ENCODE measurements around the gene SNTA1. TPM values are rescaled to one million over a fixed set of nuclear protein-coding genes. Genes with fewer than 3 reads are reported as not detected.
A peak's percentile ranks its signal among the peaks of the same experiment; 100 is the strongest.

Gene SNTA1
- total RNA-seq, 4 donors from 2014 or later, result 28.5 to 39.2 (median 37.0) TPM

DNA sequence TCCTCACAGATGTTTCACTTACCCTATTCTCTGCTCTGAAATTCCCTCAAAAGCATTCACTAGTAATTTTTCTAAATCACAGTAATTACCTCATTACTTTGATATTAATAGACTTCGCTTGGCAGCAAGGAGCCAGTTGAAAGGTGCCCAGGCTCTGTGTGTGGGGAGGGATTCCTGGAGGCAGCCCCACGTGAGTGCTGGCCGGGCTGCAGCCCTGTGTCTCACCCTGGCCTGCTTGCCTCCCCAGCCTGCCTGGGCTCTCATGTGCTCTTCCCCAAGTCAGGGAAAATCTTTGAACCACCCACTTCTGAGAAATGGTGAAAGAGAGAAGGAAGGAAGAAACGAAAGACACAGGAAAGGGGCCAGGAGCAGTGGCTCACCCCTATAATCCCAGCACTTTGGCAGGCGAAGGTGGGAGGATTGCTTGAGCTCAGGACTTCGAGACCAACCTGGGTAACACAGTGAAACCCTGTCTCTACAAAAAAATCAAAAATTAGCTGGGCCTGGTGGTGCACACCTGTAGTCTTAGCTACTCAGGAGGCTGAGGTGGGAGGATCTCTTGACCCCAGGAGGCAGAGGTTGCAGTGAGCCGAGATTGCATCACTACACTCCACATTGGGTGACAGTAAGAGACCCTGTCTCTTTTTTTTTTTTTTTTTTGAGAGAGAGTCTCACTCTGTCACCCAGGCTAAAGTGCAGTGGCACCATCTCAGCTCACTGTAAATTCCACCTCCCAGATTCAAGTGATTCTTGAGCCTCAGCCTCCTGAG, 20.0 kb upstream of the SNTA1 start:
- DNase-seq (ENCODE audit: low spot score) (no peak), ATAC-seq (ENCODE audit: low FRiP score) (no peak)
- TF ChIP-seq, protein P1, sequence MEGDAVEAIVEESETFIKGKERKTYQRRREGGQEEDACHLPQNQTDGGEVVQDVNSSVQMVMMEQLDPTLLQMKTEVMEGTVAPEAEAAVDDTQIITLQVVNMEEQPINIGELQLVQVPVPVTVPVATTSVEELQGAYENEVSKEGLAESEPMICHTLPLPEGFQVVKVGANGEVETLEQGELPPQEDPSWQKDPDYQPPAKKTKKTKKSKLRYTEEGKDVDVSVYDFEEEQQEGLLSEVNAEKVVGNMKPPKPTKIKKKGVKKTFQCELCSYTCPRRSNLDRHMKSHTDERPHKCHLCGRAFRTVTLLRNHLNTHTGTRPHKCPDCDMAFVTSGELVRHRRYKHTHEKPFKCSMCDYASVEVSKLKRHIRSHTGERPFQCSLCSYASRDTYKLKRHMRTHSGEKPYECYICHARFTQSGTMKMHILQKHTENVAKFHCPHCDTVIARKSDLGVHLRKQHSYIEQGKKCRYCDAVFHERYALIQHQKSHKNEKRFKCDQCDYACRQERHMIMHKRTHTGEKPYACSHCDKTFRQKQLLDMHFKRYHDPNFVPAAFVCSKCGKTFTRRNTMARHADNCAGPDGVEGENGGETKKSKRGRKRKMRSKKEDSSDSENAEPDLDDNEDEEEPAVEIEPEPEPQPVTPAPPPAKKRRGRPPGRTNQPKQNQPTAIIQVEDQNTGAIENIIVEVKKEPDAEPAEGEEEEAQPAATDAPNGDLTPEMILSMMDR (IDR thresholded peaks at IDR 0.05), result no peak

GRCh38 chr20:33460711-33461110, 17.1 kb upstream of the SNTA1 start:
- DNase-seq (ENCODE audit: low spot score), result no peak
- TF ChIP-seq, protein P1 (IDR thresholded peaks at IDR 0.05), result no peak
- ATAC-seq (ENCODE audit: low FRiP score), result no peak

DNA sequence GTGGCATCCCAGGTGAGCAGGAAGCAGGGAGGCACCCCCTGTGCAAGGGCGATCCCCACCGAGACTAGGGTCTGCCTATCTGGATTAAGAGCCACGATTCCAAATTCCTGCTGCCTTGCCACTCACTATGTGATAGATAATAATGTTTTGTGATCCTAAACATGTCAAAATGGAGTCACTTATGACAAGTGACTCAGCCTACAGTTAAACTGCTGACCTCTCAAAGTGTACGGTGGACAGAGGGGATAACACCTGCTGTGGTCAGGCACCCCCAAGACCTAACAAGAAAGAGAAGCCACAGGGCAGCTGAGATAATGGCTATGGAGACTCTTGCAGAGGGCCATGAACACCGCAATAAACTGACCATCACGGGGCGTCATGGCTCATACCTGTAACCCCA, 16.0 kb upstream of the SNTA1 start:
- ATAC-seq (ENCODE audit: low FRiP score), result no peak
- TF ChIP-seq, protein P1 (IDR thresholded peaks at IDR 0.05), result no peak
- DNase-seq (ENCODE audit: low spot score), result no peak

DNA sequence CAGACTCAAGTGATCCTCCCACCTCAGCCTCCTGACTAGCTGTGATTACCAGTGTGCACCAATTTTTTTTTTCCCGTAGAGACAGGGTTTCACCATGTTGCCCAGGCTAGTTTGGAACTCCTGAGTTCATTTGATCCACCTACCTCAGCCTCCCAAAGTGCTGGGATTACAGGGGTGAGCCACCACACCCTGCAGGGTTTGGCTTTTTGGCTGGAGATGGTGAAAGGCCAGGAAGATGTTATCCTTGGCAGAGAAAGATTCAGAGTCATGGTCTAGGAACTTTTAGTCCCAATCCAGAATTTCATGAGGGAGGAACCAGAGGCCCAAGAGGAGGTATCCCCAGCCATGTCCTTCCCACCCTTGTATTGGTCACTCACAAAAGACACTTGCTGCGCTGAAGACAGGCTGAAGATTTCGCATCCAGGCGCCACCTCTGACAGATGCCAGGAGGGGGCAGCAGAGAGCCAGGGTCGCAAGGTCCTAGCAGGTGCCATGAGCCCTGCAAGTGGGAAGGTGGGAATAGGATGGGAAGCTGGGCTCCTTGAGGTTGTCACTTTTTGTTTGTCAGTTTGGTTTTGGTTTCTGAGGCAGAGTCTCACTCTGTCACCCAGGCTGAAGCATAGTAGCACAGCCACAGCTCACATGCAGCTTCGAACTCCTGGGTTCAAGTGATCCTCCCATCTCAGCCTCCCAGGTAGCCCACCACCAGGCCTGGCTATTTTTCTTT, 13.5 kb upstream of the SNTA1 start:
- peak; percentile 71 for DNase-seq (ENCODE audit: low spot score)
- ATAC-seq (ENCODE audit: low FRiP score), result peak; percentile 97
- TF ChIP-seq, protein P1 (IDR thresholded peaks at IDR 0.05), result peak in 1 of 3 donors; percentile 88

- TF ChIP-seq, protein P1 (IDR thresholded peaks at IDR 0.05), result no peak
- DNase-seq (ENCODE audit: low spot score) (no peak), ATAC-seq (ENCODE audit: low FRiP score) (no peak)
Observed at GRCh38 chr20:33450867-33451266, 7.3 kb upstream of the SNTA1 start.

- ATAC-seq (ENCODE audit: low FRiP score) (no peak), DNase-seq (ENCODE audit: low spot score) (no peak)
- TF ChIP-seq, protein P1 (IDR thresholded peaks at IDR 0.05), result no peak
Observed at GRCh38 chr20:33445881-33446625, 2.5 kb upstream of the SNTA1 start.

All from omental fat pad (tissue), 4 donors.